HFFc6 (cell line): Measurements from ENCODE around the gene GPR15. TPM values are rescaled to one million over a fixed set of nuclear protein-coding genes. Genes with fewer than 3 reads are reported as not detected.

Experiments
- DNase-seq: peaks from one replicate; pipeline ENCODE4 v3.0.0-alpha.2; 2018
- H3K27ac Mint-ChIP-seq: 2 replicates; pipeline ENCODE4 v1.8.0; 2020; ENCODE audit warnings: mild to moderate bottlenecking, mixed read lengths
- H3K27me3 Mint-ChIP-seq: 2 replicates; pipeline ENCODE4 v1.8.0; 2021; ENCODE audit warnings: mild to moderate bottlenecking, moderate library complexity, mixed read lengths; ENCODE audit not compliant: insufficient read depth
- H3K36me3 Mint-ChIP-seq: 2 replicates; pipeline ENCODE4 v1.8.0; 2021; ENCODE audit warnings: low read depth, mixed read lengths
- H3K4me1 Mint-ChIP-seq: 2 replicates; pipeline ENCODE4 v1.8.0; 2020; ENCODE audit warnings: low read depth, mixed read lengths
- H3K4me3 Mint-ChIP-seq: 2 replicates; pipeline ENCODE4 v1.8.0; 2020; ENCODE audit warnings: mild to moderate bottlenecking, moderate library complexity, mixed read lengths
- H3K9me3 Mint-ChIP-seq: 2 replicates; pipeline ENCODE4 v1.8.0; 2020; ENCODE audit warnings: mild to moderate bottlenecking, mixed read lengths
- total RNA-seq, 6 experiments: library from RNA; stranded (reverse); fragmentation: NEBNext Ultra II Directional; extraction: Animal tissue kit (Norgen Biotek cat#: 25700); gene quantifications; 2 replicates in 1 of 6; 3 replicates in 5 of 6; pipeline ENCODE4 v1.2.3, GENCODE V29; 2021
- TF ChIP-seq, protein P1 (sequence below): fragments of 200-600 bp; sonication (generic); IDR thresholded peaks from 2 replicates; pipeline ENCODE4 v1.5.0; 2021; ENCODE audit warnings: antibody characterized with exemption, mild to moderate bottlenecking

Gene GPR15
- total RNA-seq, 6 experiments from 2014 or later, result not detected

DNA sequence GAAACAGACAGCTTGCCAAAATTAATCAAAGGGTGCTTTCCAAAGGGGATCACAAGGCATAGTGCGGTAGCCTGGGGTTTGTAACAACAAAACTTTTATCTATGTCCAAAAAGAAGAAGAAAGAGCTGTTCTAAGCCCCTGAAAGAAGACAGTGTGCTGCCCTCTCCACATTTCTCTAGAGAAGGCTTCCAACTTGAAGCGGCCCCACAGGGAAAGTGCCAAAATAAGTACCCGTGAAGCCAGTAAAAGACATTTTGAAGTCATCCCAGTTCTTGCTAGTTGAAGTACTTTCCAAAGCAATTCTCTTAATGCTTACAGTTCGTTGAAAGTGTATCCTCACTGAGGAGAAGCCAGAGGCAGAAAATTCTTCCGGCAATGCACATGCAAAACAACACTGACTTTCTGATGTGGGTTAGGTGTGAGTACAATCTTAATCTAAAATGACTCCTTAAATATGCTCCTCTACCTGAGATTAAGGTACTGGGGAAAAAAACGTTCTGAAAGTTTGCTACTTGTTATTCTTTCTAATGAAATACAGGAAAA, 21.3 kb downstream of the GPR15 start:
- H3K4me3 Mint-ChIP-seq, result no peak overlapping the region
- H3K27ac Mint-ChIP-seq, result no peak overlapping the region
- no peak for DNase-seq
- no peaks in the 10 kb centered on the region for H3K36me3 Mint-ChIP-seq
- peaks cover 40% of the 10 kb centered on the region for H3K27me3 Mint-ChIP-seq
- H3K4me1 Mint-ChIP-seq, result peaks cover 12% of the 10 kb centered on the region; the same call in 1 of the 2 replicates
- TF ChIP-seq, protein P1, sequence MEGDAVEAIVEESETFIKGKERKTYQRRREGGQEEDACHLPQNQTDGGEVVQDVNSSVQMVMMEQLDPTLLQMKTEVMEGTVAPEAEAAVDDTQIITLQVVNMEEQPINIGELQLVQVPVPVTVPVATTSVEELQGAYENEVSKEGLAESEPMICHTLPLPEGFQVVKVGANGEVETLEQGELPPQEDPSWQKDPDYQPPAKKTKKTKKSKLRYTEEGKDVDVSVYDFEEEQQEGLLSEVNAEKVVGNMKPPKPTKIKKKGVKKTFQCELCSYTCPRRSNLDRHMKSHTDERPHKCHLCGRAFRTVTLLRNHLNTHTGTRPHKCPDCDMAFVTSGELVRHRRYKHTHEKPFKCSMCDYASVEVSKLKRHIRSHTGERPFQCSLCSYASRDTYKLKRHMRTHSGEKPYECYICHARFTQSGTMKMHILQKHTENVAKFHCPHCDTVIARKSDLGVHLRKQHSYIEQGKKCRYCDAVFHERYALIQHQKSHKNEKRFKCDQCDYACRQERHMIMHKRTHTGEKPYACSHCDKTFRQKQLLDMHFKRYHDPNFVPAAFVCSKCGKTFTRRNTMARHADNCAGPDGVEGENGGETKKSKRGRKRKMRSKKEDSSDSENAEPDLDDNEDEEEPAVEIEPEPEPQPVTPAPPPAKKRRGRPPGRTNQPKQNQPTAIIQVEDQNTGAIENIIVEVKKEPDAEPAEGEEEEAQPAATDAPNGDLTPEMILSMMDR, result no peak
- H3K9me3 Mint-ChIP-seq, result no peaks in the 10 kb centered on the region

DNA sequence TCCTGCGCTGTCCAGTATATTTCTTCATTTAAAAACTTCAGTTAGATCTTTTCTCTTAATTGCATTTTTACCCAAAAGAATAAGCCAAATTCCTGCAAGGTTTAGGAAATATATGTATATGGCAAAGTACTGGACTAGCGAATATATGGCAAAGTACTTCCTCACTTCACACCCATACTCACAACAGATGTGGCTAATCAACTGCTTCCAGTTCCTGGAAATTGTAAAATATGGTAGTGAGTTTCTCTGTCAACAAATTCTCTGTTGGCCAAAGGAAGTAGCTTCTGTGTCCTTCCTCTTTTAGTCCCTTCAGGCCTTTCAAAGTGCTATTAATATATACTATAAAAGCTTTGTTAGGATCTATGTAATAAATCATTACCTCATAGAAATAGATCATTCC, 22.0 kb downstream of the GPR15 start:
- H3K4me3 Mint-ChIP-seq, result no peak overlapping the region
- TF ChIP-seq, protein P1, result no peak
- no peaks in the 10 kb centered on the region for H3K9me3 Mint-ChIP-seq
- H3K4me1 Mint-ChIP-seq, result peaks cover 12% of the 10 kb centered on the region; the same call in 1 of the 2 replicates
- no peak overlapping the region for H3K27ac Mint-ChIP-seq
- H3K36me3 Mint-ChIP-seq, result no peaks in the 10 kb centered on the region
- DNase-seq, result no peak
- H3K27me3 Mint-ChIP-seq, result peaks cover 35% of the 10 kb centered on the region

DNA sequence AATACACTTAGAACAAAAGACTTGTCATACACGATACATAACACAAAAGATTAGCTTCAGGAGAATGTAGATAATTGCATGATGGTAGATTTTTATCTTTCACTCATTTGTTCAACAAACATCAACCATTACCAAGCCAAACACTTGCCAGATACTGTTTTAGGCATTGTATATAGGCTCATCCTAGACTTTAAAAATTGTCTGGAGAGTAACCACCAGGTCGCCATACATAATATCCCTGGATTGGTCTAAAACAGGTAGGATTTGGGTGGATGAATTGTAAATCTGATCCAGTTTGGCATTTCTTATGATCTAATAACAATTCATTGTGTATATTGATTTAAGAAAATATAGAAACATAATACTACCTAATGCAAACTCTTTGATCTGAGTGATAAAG, 22.8 kb downstream of the GPR15 start:
- Mint-ChIP-seq H3K9me3 (no peaks in the 10 kb centered on the region; the same call in 1 of the 2 replicates), H3K4me1 (peaks cover 12% of the 10 kb centered on the region; the same call in 1 of the 2 replicates), H3K36me3 (no peaks in the 10 kb centered on the region), H3K27ac (no peak overlapping the region), H3K27me3 (peaks cover 40% of the 10 kb centered on the region), H3K4me3 (no peak overlapping the region)
- TF ChIP-seq, protein P1, result no peak
- DNase-seq, result no peak

DNA sequence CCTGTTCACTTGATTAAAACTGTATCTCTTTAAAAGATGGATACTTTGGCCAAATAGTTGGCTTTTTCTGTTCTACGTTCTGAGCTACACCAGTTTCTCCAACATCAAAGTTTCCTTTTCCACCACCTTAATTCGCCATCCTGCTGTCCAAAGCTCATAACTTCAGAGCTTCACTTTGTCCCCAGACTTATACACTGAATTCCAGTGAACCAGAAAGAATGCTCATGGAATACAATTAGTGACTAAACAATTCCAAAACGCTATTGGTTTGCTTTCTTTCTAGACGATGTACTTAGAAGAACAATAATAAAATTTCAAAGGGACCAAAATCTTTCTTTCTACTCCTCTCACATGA, 23.2 kb downstream of the GPR15 start:
- TF ChIP-seq, protein P1, result no peak
- H3K4me3 Mint-ChIP-seq, result no peak overlapping the region
- H3K36me3 Mint-ChIP-seq, result no peaks in the 10 kb centered on the region
- DNase-seq, result no peak
- H3K4me1 Mint-ChIP-seq, result peaks cover 12% of the 10 kb centered on the region; the same call in 1 of the 2 replicates
- H3K9me3 Mint-ChIP-seq, result no peaks in the 10 kb centered on the region; the same call in 1 of the 2 replicates
- no peak overlapping the region for H3K27ac Mint-ChIP-seq
- peaks cover 40% of the 10 kb centered on the region for H3K27me3 Mint-ChIP-seq

DNA sequence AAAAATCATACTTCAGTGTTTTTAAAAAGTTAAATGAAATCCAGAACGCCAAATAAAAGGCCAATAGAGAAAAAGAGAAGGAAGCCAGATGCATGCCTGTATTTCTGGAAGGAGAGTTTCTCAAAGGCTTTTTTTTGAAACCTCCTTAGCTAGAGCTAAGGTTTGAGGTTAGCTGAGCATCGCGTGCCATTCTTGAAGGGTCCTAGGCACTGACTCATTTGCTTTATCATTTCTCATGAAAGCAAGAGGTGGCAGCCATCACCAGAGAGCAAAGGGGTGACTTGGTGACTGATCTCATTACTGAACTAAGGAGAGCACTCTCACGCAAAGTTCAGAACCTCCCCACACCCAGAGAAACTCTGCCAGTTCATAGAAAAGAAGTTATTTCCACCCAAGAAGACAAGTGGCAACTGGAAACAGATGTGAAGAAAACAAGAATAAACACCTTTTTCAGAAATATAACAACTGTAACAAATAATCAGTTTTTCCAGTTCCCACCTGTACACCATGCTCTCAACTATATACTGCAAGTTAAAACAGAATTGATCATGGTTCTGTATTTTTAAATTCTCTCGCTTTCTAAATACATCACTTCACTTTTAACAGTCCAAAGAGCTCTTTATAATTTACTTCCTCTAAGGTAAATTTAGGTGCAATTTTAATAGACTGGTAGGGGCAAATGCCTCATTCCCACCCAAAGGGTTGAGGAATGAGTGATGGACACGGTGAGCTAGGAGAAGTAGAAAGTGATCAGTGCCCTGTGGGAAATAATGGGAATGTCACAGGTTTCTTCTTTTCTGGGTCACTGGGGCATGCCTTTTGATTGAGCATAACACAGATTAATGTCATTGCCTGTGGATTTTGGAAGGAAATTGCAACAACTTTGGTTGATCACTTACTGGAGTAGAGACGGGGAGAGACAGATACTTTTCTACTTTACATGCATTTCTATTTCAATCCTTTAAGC, 24.7 kb downstream of the GPR15 start:
- no peak for DNase-seq
- peaks cover 33% of the 10 kb centered on the region for H3K27me3 Mint-ChIP-seq
- H3K36me3 Mint-ChIP-seq, result no peaks in the 10 kb centered on the region
- H3K27ac Mint-ChIP-seq, result no peak overlapping the region
- H3K4me3 Mint-ChIP-seq, result no peak overlapping the region
- TF ChIP-seq, protein P1, result no peak
- H3K4me1 Mint-ChIP-seq, result peaks cover 12% of the 10 kb centered on the region; the same call in 1 of the 2 replicates
- H3K9me3 Mint-ChIP-seq, result no peaks in the 10 kb centered on the region; the same call in 1 of the 2 replicates
